Keratinocyte (primary cell): ENCODE results near the gene PLA2G6. TPM values are rescaled to one million over a fixed set of nuclear protein-coding genes. Genes with fewer than 3 reads are reported as not detected.

Experiments used
- DNase-seq: peaks from one replicate; pipeline ENCODE4 v3.0.0-alpha.2; 2011; ENCODE audit warnings: low read depth, missing footprints, low spot score
- FAIRE-seq: peaks from 2 replicates; lab custom pipeline; 2011; peaks lifted over from hg19 to GRCh38; lab: Jason Lieb, UNC
- H2AFZ ChIP-seq: 2 replicates; pipeline ENCODE4 v1.6.0; 2012; ENCODE audit warnings: low read length, control low read depth, inconsistent platforms; ENCODE audit not compliant: control insufficient read depth
- H3K27ac ChIP-seq: 2 replicates; pipeline ENCODE4 v1.5.1; 2011; ENCODE audit warnings: low read length; ENCODE audit not compliant: control insufficient read depth, insufficient read depth
- H3K27me3 ChIP-seq: 3 replicates; pipeline ENCODE4 v1.6.0; 2011; ENCODE audit warnings: low read length; ENCODE audit not compliant: control insufficient read depth, insufficient read depth; ENCODE audit errors: extremely low read depth
- H3K36me3 ChIP-seq, 2 experiments: 2 replicates in 1 of 2; 3 replicates in 1 of 2; pipeline ENCODE4 v1.5.1; 2011; ENCODE audit warnings: low read length in 2 of 2, mild to moderate bottlenecking in 1 of 2; ENCODE audit not compliant: control insufficient read depth in 2 of 2, insufficient read depth in 2 of 2; ENCODE audit errors: extremely low read depth in 1 of 2
- H3K4me1 ChIP-seq: 3 replicates; pipeline ENCODE4 v1.5.1; 2011; ENCODE audit warnings: low read length; ENCODE audit not compliant: control insufficient read depth, insufficient read depth; ENCODE audit errors: extremely low read depth
- H3K4me2 ChIP-seq: 3 replicates; pipeline ENCODE4 v1.6.0; 2011; ENCODE audit warnings: low read depth, low read length; ENCODE audit not compliant: control insufficient read depth, insufficient read depth; ENCODE audit errors: extremely low read depth
- H3K4me3 ChIP-seq, 3 experiments: fragments of 200-600 bp in 1 of 3; sonication (generic) in 1 of 3; 2 replicates in 2 of 3; 3 replicates in 1 of 3; pipeline ENCODE4 v1.5.1; 2011 to 2016; ENCODE audit warnings: low read length in 3 of 3, mild to moderate bottlenecking in 3 of 3, control low read depth in 2 of 3, inconsistent platforms in 1 of 3, low read depth in 1 of 3, mixed read lengths in 1 of 3, mixed run types in 1 of 3, moderate library complexity in 1 of 3; ENCODE audit not compliant: control insufficient read depth in 2 of 3, insufficient read depth in 2 of 3; ENCODE audit errors: extremely low read depth in 1 of 3
- H3K79me2 ChIP-seq: 2 replicates; pipeline ENCODE4 v1.6.0; 2012; ENCODE audit warnings: low read length; ENCODE audit not compliant: control insufficient read depth, insufficient read depth
- H3K9ac ChIP-seq: 3 replicates; pipeline ENCODE4 v1.6.0; 2011; ENCODE audit warnings: low read length; ENCODE audit not compliant: control insufficient read depth, insufficient read depth; ENCODE audit errors: extremely low read depth
- H3K9me1 ChIP-seq: 3 replicates; pipeline ENCODE4 v1.6.0; 2011; ENCODE audit warnings: low read length; ENCODE audit not compliant: control insufficient read depth, insufficient read depth; ENCODE audit errors: extremely low read depth
- H3K9me3 ChIP-seq: 2 replicates; pipeline ENCODE4 v1.5.1; 2012; ENCODE audit warnings: low read depth, low read length; ENCODE audit not compliant: control insufficient read depth
- H4K20me1 ChIP-seq: 3 replicates; pipeline ENCODE4 v1.6.0; 2011; ENCODE audit warnings: low read length; ENCODE audit not compliant: control insufficient read depth, insufficient read depth; ENCODE audit errors: extremely low read depth
- EZH2 ChIP-seq: IDR thresholded peaks from one replicate; pipeline ENCODE4 v1.6.1; 2012; ENCODE audit warnings: inconsistent platforms, mild to moderate bottlenecking, low read length, moderate library complexity
- dilution Hi-C: fragments of 300-500 bp; cut with MboI; formaldehyde crosslinking; loops from one replicate; pipeline ENCODE4 v1.7.0; 2020; ENCODE audit warnings: low sequenced_read_pairs; ENCODE audit not compliant: extremely low pct_ligation_motif_present
- polyA plus RNA-seq, 5 experiments: library from polyadenylated mRNA; depleted of rRNA in 3 of 5; stranded (reverse) in 3 of 5; stranded (forward) in 1 of 5; unstranded in 1 of 5; fragments of >200 nt; gene quantifications; 1 replicate in 1 of 5; 2 replicates in 3 of 5; 3 replicates in 1 of 5; pipeline versions ENCODE4 v1.2.1 to v1.2.3, GENCODE V29; 2011 to 2012; ENCODE audit warnings: missing spikeins in 2 of 5, low read depth in 1 of 5, low replicate concordance in 1 of 5
- TF ChIP-seq, protein P1 (sequence below), 3 experiments: IDR thresholded peaks in 1 of 3; conservative IDR thresholded peaks in 1 of 3; optimal IDR thresholded peaks in 1 of 3; 2 replicates in 2 of 3; 3 replicates in 1 of 3; pipeline versions ENCODE3 to v1.5.1; 2011; ENCODE audit warnings: low read length in 3 of 3, mild to moderate bottlenecking in 3 of 3, moderate library complexity in 2 of 3, control low read depth in 1 of 3, inconsistent platforms in 1 of 3; ENCODE audit not compliant: insufficient read depth in 2 of 3; ENCODE audit errors: extremely low read depth in 1 of 3

PLA2G6 gene
- polyA plus RNA-seq, 1 donor (not counting 4 experiments of a cell fraction or from before 2014, with no cell fraction given) = 5.2 TPM

DNA sequence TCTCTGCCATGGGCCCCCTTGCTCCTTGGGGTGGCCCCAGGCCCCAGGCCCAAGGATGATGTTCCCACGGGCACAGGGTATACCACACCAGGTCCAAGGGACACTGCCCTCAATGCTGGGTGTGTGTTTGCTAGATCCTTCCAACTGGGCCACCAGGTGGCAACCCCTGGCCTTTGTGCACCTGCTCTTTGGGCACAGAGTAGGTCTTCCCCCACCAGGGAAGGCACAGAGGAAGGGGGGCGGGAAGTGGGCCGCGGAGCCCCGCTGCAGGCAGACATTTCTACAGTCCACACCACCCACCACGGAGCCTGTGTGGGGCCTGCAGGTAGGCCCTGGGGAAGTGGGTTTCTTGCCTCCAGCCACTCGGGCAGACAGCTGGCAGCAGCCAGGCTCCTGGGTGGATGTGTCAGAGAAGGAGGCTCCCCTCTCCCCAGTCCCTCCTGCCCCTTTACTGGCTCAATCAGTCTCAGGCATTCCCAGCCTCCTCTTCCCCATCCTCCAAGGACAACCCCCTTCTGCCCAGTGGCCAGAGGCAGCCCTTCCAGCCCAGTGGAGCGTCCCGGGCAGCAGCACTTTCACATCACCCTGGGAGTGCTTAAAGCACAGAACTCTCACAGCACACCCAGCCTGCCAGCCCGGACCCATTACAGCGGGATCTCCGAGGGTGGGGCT, 41.8 kb upstream of the PLA2G6 start:
- TF ChIP-seq, protein P1, sequence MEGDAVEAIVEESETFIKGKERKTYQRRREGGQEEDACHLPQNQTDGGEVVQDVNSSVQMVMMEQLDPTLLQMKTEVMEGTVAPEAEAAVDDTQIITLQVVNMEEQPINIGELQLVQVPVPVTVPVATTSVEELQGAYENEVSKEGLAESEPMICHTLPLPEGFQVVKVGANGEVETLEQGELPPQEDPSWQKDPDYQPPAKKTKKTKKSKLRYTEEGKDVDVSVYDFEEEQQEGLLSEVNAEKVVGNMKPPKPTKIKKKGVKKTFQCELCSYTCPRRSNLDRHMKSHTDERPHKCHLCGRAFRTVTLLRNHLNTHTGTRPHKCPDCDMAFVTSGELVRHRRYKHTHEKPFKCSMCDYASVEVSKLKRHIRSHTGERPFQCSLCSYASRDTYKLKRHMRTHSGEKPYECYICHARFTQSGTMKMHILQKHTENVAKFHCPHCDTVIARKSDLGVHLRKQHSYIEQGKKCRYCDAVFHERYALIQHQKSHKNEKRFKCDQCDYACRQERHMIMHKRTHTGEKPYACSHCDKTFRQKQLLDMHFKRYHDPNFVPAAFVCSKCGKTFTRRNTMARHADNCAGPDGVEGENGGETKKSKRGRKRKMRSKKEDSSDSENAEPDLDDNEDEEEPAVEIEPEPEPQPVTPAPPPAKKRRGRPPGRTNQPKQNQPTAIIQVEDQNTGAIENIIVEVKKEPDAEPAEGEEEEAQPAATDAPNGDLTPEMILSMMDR (optimal IDR thresholded peaks at IDR 0.05 in 1 of 3, IDR thresholded peaks at IDR 0.05 in 1 of 3, conservative IDR thresholded peaks at IDR 0.05 in 1 of 3; ENCODE audit: extremely low read depth in 1 of 3, insufficient read depth in 2 of 3, low read length in 3 of 3) = peak; percentile 1 to 40 (median 11)
- TF ChIP-seq EZH2 = no peak
- H2AFZ ChIP-seq = no peak overlapping the region
- H3K4me1 ChIP-seq = peaks cover 50% of the 10 kb centered on the region
- no peaks in the 10 kb centered on the region for H3K9me3 ChIP-seq
- H3K79me2 ChIP-seq = no peaks in the 10 kb centered on the region
- no peak overlapping the region for H3K4me3 ChIP-seq
- peaks cover 2% of the 10 kb centered on the region for H3K9me1 ChIP-seq
- FAIRE-seq = no peak
- peak overlapping the region; percentile 36 for H3K9ac ChIP-seq
- peaks cover 22% of the 10 kb centered on the region in 2 experiments for H3K36me3 ChIP-seq
- dilution Hi-C loops = no loop called here
- no peaks in the 10 kb centered on the region for H4K20me1 ChIP-seq
- H3K27me3 ChIP-seq = no peaks in the 10 kb centered on the region
- peak overlapping the region; percentile 24 for H3K4me2 ChIP-seq
- no peak for DNase-seq
- peak overlapping the region; percentile 65 for H3K27ac ChIP-seq

DNA sequence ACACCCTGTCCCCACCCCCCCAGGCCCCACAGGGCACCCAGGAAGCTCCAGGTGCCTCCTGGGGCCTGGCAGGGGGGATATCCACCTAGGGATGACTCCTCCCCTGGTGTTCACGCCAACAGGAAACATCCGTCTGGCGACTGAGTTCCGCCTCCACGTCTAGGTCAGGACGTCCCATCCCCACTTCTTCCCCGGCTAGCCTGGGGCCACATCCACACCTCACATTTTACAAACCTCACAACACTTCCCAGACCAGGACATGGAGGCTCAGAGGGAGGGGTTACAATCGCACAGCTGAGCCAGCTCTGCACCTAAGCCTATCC, 41.1 kb upstream of the PLA2G6 start:
- no peak for DNase-seq
- FAIRE-seq = peak; percentile 88
- Histone ChIP-seq H3K27ac (peak overlapping the region; percentile 65), H3K4me2 (no peak overlapping the region), H4K20me1 (no peaks in the 10 kb centered on the region), H3K9me1 (peaks cover 4% of the 10 kb centered on the region), H3K79me2 (no peaks in the 10 kb centered on the region), H3K4me1 (peaks cover 50% of the 10 kb centered on the region), H3K9me3 (no peaks in the 10 kb centered on the region), H2AFZ (no peak overlapping the region), H3K27me3 (no peaks in the 10 kb centered on the region), H3K9ac (peak overlapping the region; percentile 36), H3K4me3 (no peak overlapping the region), H3K36me3 (peaks cover 19% of the 10 kb centered on the region in 2 experiments)
- dilution Hi-C loops = no loop called here
- TF ChIP-seq EZH2 = no peak
- TF ChIP-seq, protein P1 (optimal IDR thresholded peaks at IDR 0.05 in 1 of 3, IDR thresholded peaks at IDR 0.05 in 1 of 3, conservative IDR thresholded peaks at IDR 0.05 in 1 of 3; ENCODE audit: extremely low read depth in 1 of 3, insufficient read depth in 2 of 3, low read length in 3 of 3) = no peak
